GM23248 (cell line): Measurements from ENCODE around the gene FLOT2.

Experiments
- EZH2 ChIP-seq: fragments of 200-600 bp; sonication (generic); IDR thresholded peaks from 2 replicates; pipeline ENCODE4 v1.6.1; 2018; ENCODE audit warnings: antibody characterized with exemption, mild to moderate bottlenecking; ENCODE audit not compliant: insufficient read depth, poor library complexity, severe bottlenecking
- EZH2phosphoT487 ChIP-seq: fragments of 200-600 bp; sonication (generic); IDR thresholded peaks from 2 replicates; pipeline ENCODE4 v1.6.1; 2018; ENCODE audit warnings: antibody characterized with exemption, moderate library complexity, mild to moderate bottlenecking, low read depth; ENCODE audit not compliant: insufficient read depth

GRCh38 chr17:28888832-28889231 is 8.7 kb downstream of the FLOT2 start:
- TF ChIP-seq EZH2phosphoT487 (no peak), EZH2 (no peak)
